GM13976 (cell line): Measurements from ENCODE around the gene SLC39A11.

Experiments used
- DNase-seq: peaks from one replicate; pipeline ENCODE4 v3.0.0; 2012; ENCODE audit warnings: low spot score
- CTCF ChIP-seq: IDR thresholded peaks from 2 replicates; pipeline ENCODE4 v1.5.1; 2012; ENCODE audit warnings: borderline replicate concordance, mild to moderate bottlenecking; ENCODE audit not compliant: insufficient read depth; ENCODE audit errors: extremely low read depth, missing control alignments, control extremely low read depth
- in situ Hi-C: fragments of 300-500 bp; cut with MboI; formaldehyde crosslinking; loops from one replicate; pipeline ENCODE4 v1.12.0; 2022; ENCODE audit warnings: low sequenced_read_pairs, mixed read lengths, inconsistent platforms; ENCODE audit not compliant: unreplicated experiment

SLC39A11 gene

DNA sequence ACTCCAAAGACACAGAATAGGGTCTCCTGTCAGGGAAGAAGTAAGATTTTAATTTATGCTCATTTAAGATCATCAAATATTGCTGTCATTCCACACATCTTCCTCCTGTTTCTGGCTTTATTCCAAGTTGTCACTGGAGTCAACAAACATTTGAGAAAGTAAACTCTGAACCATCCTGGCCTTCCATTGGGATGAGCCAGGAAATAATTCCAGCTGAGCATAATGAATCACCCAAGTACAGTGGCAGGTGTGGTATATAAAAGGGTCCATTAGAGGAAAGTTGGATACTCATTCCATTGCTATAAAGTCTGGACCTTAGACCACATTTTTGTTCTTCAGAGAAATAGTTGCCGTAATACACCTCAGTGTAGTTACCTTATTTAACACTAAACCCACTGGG lies 246.1 kb downstream of the SLC39A11 start:
- no peak for DNase-seq
- no peak for TF ChIP-seq CTCF
- in situ Hi-C loops, result no loop called here

DNA sequence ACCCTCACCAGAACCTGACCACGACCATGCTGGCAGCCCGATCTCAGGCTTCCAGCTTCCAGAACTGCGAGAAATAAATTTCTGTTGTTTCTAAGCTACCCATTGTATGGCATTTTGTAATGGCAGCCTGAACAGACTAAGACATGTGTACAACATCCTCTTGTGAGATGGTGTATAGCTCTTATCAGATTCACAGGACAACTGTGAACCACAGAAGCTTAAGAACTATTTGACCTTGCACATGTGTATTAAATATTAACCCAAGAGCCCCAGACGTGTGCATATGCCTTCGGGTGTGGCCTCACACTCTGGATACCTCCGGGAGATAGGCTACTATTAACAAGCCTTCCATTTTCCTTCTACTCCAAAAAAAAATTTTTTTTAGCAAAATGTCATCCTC lies 248.9 kb downstream of the SLC39A11 start:
- no peak for DNase-seq
- in situ Hi-C loops, result no loop called here
- TF ChIP-seq CTCF, result no peak

- no peak for TF ChIP-seq CTCF
- in situ Hi-C loops, result no loop called here
- no peak for DNase-seq
Observed at GRCh38 chr17:72840019-72840418, 252.5 kb downstream of the SLC39A11 start.

DNA sequence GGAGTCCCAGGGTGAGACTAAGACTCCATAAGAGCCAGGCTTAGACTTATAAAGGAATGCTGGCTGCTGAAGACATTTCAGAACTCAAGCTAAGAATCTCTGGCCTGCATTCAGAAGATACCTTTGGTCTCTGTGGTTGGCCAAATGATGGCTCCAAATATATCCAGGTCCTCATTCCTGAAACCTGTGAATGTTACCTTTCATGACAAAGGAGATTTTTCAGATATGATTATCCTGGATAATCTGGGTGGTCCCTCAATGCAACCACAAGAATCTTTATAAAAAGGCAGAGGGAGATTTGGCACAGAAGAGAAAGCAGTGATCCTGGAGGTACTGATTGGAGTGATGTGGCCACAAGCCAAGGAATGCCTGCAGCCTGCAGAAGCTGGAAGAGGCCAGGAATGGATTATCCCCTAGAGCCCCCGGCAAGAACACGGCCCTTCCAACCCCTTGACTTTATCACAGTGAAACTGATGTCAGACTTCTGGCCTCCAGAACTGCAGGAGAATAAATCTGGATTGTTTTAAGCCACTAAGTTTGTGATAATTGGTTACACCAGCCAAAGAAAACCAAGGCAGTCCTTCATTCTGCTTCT lies 253.3 kb downstream of the SLC39A11 start:
- no peak for DNase-seq
- in situ Hi-C loops, result no loop called here
- TF ChIP-seq CTCF, result no peak

GRCh38 chr17:72838581-72838980 lies 253.9 kb downstream of the SLC39A11 start:
- in situ Hi-C loops, result no loop called here
- DNase-seq, result no peak
- TF ChIP-seq CTCF, result no peak

DNA sequence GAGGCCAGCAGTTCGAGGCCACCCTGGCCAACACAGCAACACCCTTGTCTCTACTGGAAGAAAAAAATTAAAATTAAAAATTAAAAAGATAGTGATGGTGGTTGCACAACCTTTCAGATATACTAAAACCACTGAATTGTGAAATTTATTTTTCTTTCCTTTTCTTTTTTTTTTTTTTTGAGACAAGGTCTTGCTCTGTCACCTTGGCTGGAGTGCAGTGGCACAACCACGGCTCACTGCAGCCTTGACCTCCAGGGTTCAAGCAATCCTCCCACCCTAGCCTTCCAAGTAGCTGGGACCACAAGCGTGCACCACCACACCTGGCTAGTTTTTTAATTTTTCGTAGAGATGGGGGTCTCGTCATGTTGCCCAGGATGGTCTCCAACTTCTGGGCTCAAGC lies 254.4 kb downstream of the SLC39A11 start:
- no peak for DNase-seq
- no peak for TF ChIP-seq CTCF
- in situ Hi-C loops, result no loop called here
